ENCODE results near the gene ZNF224. TPM values are rescaled to one million over a fixed set of nuclear protein-coding genes. Genes with fewer than 3 reads are reported as not detected.

ZNF224 gene
- 50.2 TPM for polyA plus RNA-seq (ENCODE audit: insufficient read length)
- long read RNA-seq, donor 1, transcript ZNF224-208 (1 exons, 2,994 nt): major isoform, 14 of 30 reads
- long read RNA-seq, donor 1, transcript ZNF224-203 (1 exons, 1,552 nt): minor isoform, 5 of 30 reads
- long read RNA-seq, donor 1, partial matches to known transcripts: 11 of 30 reads
- long read RNA-seq, donor 1, other reads (novel, unspliced or antisense): 0 of 30 reads
- long read RNA-seq, donor 2, transcript ZNF224-208 (1 exons, 2,994 nt): major isoform, 12 of 19 reads
- long read RNA-seq, donor 2, partial matches to known transcripts: 0 of 19 reads
- long read RNA-seq, donor 2, other reads (novel, unspliced or antisense): 0 of 19 reads
- long read RNA-seq, donor 3, transcript ZNF224-208 (1 exons, 2,994 nt): major isoform, 7 of 12 reads
- long read RNA-seq, donor 3, partial matches to known transcripts: 0 of 12 reads
- long read RNA-seq, donor 3, other reads (novel, unspliced or antisense): 0 of 12 reads
- long read RNA-seq, donor 4, transcript ZNF224-208 (1 exons, 2,994 nt): major isoform, 6 of 7 reads
- long read RNA-seq, donor 4, partial matches to known transcripts: 0 of 7 reads
- long read RNA-seq, donor 4, other reads (novel, unspliced or antisense): 0 of 7 reads
- long read RNA-seq, donor 5, transcript ZNF224-208 (1 exons, 2,994 nt): major isoform, 17 of 24 reads
- long read RNA-seq, donor 5, partial matches to known transcripts: 0 of 24 reads
- long read RNA-seq, donor 5, other reads (novel, unspliced or antisense): 0 of 24 reads
- long read RNA-seq, donor 6, transcript ZNF224-208 (1 exons, 2,994 nt): major isoform, 10 of 11 reads
- long read RNA-seq, donor 6, partial matches to known transcripts: 0 of 11 reads
- long read RNA-seq, donor 6, other reads (novel, unspliced or antisense): 0 of 11 reads
- long read RNA-seq, donor 7, transcript ZNF224-208 (1 exons, 2,994 nt): minor isoform, 5 of 24 reads
- long read RNA-seq, donor 7, transcript ZNF224-203 (1 exons, 1,552 nt): major isoform, 18 of 24 reads
- long read RNA-seq, donor 7, partial matches to known transcripts: 0 of 24 reads
- long read RNA-seq, donor 7, other reads (novel, unspliced or antisense): 0 of 24 reads
- long read RNA-seq, donor 8, partial matches to known transcripts: 0 of 5 reads
- long read RNA-seq, donor 8, other reads (novel, unspliced or antisense): 0 of 5 reads

GRCh38 chr19:44093931-44094765 is at the start of gene ZNF224:
ZNF224 (plus strand) TSS chr19:44094361; CDS start chr19:44097874, 3,513 bp downstream.
- peak; percentile 95 for DNase-seq

- no peak for DNase-seq
Observed at GRCh38 chr19:44050740-44051649, 43.2 kb upstream of the ZNF224 start.

GRCh38 chr19:44051650-44052402 is 42.3 kb upstream of the ZNF224 start, which contains the start of gene ZNF223:
ZNF223 (plus strand) TSS chr19:44052036; CDS start chr19:44055177, 3,141 bp downstream.
- peak; percentile 98 for DNase-seq

GRCh38 chr19:44055870-44056269 is 38.3 kb upstream of the ZNF224 start:
- DNase-seq: no peak

GRCh38 chr19:44059229-44059628 is 34.9 kb upstream of the ZNF224 start:
- no peak for DNase-seq

GRCh38 chr19:44061038-44061437 is 33.1 kb upstream of the ZNF224 start:
- DNase-seq: no peak

GRCh38 chr19:44066305-44066704 is 27.9 kb upstream of the ZNF224 start:
- DNase-seq: no peak

GRCh38 chr19:44069415-44069814 is 24.7 kb upstream of the ZNF224 start:
- no peak for DNase-seq

- DNase-seq: peak; percentile 93
Observed at GRCh38 chr19:44071824-44072542, 22.2 kb upstream of the ZNF224 start, which contains the start of gene ZNF284. ZNF284 (plus strand) TSS chr19:44072159; CDS start chr19:44076390, 4,231 bp downstream.

- no peak for DNase-seq
Observed at GRCh38 chr19:44072543-44073401, 21.4 kb upstream of the ZNF224 start.

GRCh38 chr19:44076325-44076724 is 17.8 kb upstream of the ZNF224 start:
- DNase-seq: no peak

GRCh38 chr19:44092108-44092507 is 2.1 kb upstream of the ZNF224 start:
- no peak for DNase-seq

GRCh38 chr19:44107751-44108150 is 13.6 kb downstream of the ZNF224 start:
- DNase-seq: no peak

GRCh38 chr19:44109458-44109857 is 15.3 kb downstream of the ZNF224 start:
- no peak for DNase-seq

GRCh38 chr19:44111910-44112463 is 17.8 kb downstream of the ZNF224 start:
- peak; percentile 37 for DNase-seq

- no peak for DNase-seq
Observed at GRCh38 chr19:44112802-44113137, 18.6 kb downstream of the ZNF224 start.

GRCh38 chr19:44113138-44113783 is 19.1 kb downstream of the ZNF224 start, which contains the start of gene ZNF225:
ZNF225 (plus strand) TSS chr19:44113399; CDS start chr19:44115828, 2,429 bp downstream.
- peak; percentile 99 for DNase-seq
